Endometrial microvascular endothelial cells (primary cell): ENCODE measurements around the gene C12orf60. TPM values are rescaled to one million over a fixed set of nuclear protein-coding genes. Genes with fewer than 3 reads are reported as not detected.
"Not testable (repeated sequence)": the region's sequence is repeated elsewhere in the genome, so short reads cannot be mapped to it uniquely, and the experiment has no call there.

Experiments
- in situ Hi-C: cut with HindIII; loops from 2 replicates; pipeline ENCODE4 v1.10.0; 2017; ENCODE audit warnings: low sequenced_read_pairs, low pct_unique_long_range_greater_than_20kb; ENCODE audit errors: inconsistent ontology term
- total RNA-seq: library from RNA; depleted of rRNA; stranded (reverse); fragments of >200 nt; gene quantifications from one replicate; pipeline ENCODE4 v1.2.3, GENCODE V29; 2015; ENCODE audit errors: inconsistent ontology term

The C12orf60 gene
- 2.3 TPM for total RNA-seq

- in situ Hi-C loops: no loop called here
Observed at GRCh38 chr12:14803011-14803829, at the start of gene C12orf60, which contains the start of gene WBP11. Gene C12orf60 (plus strand): TSS chr12:14803670. CDS start chr12:14822936, 19,266 bp downstream. Gene WBP11 (minus strand): TSS chr12:14803478. CDS start chr12:14801383, 2,095 bp downstream.

- in situ Hi-C loops: no loop called here
Observed at GRCh38 chr12:14756334-14757143, 46.9 kb upstream of the C12orf60 start.

GRCh38 chr12:14759711-14760280, 43.7 kb upstream of the C12orf60 start:
- in situ Hi-C loops: not testable (repeated sequence)

GRCh38 chr12:14765398-14765797, 38.1 kb upstream of the C12orf60 start:
- in situ Hi-C loops: no loop called here

- in situ Hi-C loops: not testable (repeated sequence)
Observed at GRCh38 chr12:14766020-14766419, 37.5 kb upstream of the C12orf60 start.

- in situ Hi-C loops: no loop called here
Observed at GRCh38 chr12:14766649-14767215, 36.7 kb upstream of the C12orf60 start.

GRCh38 chr12:14767617-14768016, 35.9 kb upstream of the C12orf60 start:
- in situ Hi-C loops: no loop called here

- in situ Hi-C loops: no loop called here
Observed at GRCh38 chr12:14768823-14769405, 34.6 kb upstream of the C12orf60 start.

- in situ Hi-C loops: no loop called here
Observed at GRCh38 chr12:14769466-14769968, 34.0 kb upstream of the C12orf60 start.

GRCh38 chr12:14769969-14770495, 33.4 kb upstream of the C12orf60 start:
- in situ Hi-C loops: loop anchor here (10.0 kb wide), 1 partner anchor 185 kb away; no protein-coding TSS in a partner anchor

- in situ Hi-C loops: loop anchor here (10.0 kb wide), 1 partner anchor 184 kb away; no protein-coding TSS in a partner anchor
Observed at GRCh38 chr12:14770496-14771461, 32.7 kb upstream of the C12orf60 start.

- in situ Hi-C loops: loop anchor here (10.0 kb wide), 1 partner anchor 183 kb away; no protein-coding TSS in a partner anchor
Observed at GRCh38 chr12:14771651-14772137, 31.8 kb upstream of the C12orf60 start.

- in situ Hi-C loops: loop anchor here (10.0 kb wide), 1 partner anchor 182 kb away; no protein-coding TSS in a partner anchor
Observed at GRCh38 chr12:14772946-14773345, 30.5 kb upstream of the C12orf60 start.

- in situ Hi-C loops: loop anchor here (10.0 kb wide), 1 partner anchor 181 kb away; no protein-coding TSS in a partner anchor
Observed at GRCh38 chr12:14773685-14774073, 29.8 kb upstream of the C12orf60 start.

GRCh38 chr12:14774074-14774905, 29.2 kb upstream of the C12orf60 start:
- in situ Hi-C loops: loop anchor here (10.0 kb wide), 1 partner anchor 181 kb away; no protein-coding TSS in a partner anchor
